Coronary artery (tissue), 2 donors: ENCODE data around the gene MYBBP1A.

Experiments used
- DNase-seq: peaks from one replicate; pipeline ENCODE4 v3.0.0-alpha.2; 2017; ENCODE audit warnings: low spot score
- H3K27ac ChIP-seq, 2 donors: fragments of 200-600 bp; sonication (generic); one replicate each; pipeline ENCODE4 v1.5.1; 2016 to 2019
- H3K4me3 ChIP-seq: fragments of 200-600 bp; sonication (generic); 2 replicates; pipeline ENCODE4 v1.5.1; 2016; ENCODE audit warnings: mild to moderate bottlenecking, moderate library complexity
- CTCF ChIP-seq: fragments of 200-600 bp; sonication (generic); IDR thresholded peaks from one replicate; pipeline ENCODE4 v1.5.1; 2019; ENCODE audit warnings: antibody characterized with exemption

The MYBBP1A gene

GRCh38 chr17:4587195-4587594 lies 32.0 kb upstream of the MYBBP1A start:
- no peak overlapping the region for H3K4me3 ChIP-seq
- H3K27ac ChIP-seq: no peak overlapping the region
- DNase-seq: no peak
- TF ChIP-seq CTCF: no peak

DNA sequence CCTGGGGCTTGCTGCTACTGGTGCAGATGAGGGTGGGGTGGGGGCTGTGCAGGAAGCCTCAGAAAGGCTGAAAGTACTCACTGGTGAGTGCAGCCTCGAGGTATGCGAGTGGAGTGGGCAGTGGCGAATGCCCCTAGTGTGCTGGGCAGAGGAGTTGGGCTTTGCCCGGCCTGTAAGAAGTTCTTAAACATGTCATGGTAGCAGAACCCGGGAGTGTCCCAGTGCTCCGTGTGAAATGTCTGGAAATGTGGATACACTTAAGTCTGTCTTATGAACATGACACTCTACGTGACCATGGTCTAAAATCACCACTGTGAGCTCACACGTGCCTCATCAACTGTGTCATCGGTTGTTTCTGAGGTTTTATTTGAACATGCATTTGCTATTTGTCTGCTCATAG lies 30.9 kb upstream of the MYBBP1A start:
- DNase-seq: no peak
- no peak overlapping the region for H3K4me3 ChIP-seq
- no peak overlapping the region for H3K27ac ChIP-seq
- no peak for TF ChIP-seq CTCF

GRCh38 chr17:4585638-4585994 lies 30.4 kb upstream of the MYBBP1A start:
- no peak for TF ChIP-seq CTCF
- Histone ChIP-seq H3K27ac (no peak overlapping the region), H3K4me3 (no peak overlapping the region)
- no peak for DNase-seq

- Histone ChIP-seq H3K27ac (no peak overlapping the region), H3K4me3 (peak overlapping the region; percentile 67)
- DNase-seq: no peak
- TF ChIP-seq CTCF: no peak
Measured at GRCh38 chr17:4584917-4585637, 29.9 kb upstream of the MYBBP1A start.

DNA sequence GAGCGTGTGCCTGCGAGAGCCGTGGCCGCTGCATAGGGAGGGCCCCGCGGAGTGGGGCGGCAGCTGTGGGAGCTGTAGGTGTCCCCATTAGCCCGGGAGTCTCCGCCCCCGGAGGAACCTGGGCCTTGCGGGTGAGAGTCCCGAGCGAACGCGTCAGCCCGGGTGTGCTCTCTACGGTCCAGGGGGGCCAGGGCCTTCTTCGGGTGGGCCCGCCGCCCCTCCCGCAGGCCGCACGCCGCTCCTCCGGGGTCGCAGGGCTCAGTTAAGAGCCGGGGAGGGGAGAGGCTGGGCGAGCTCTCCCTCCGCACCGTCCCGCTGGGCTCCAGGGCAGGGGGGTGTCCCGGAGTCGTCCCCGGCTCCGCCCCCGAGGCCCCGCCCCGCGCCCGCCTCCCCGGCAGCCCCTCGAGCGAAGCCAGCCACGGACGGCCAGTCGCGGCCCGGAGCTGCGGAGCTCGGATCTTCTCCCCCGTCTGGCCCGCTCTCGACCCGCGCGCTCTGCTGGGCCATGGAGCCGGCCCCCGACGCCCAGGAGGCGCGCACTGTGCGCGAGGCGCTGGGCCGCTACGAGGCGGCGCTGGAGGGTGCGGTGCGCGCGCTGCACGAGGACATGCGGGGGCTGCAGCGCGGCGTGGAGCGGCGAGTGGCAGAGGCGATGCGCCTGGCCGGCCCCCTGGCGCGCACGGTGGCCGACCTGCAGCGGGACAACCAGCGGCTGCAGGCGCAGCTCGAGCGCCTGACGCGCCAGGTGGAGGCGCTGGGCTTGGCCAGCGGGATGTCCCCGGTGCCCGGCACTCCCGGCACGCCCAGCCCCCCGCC lies 29.1 kb upstream of the MYBBP1A start, which contains the start of gene SMTNL2:
TSS of gene SMTNL2 (plus strand) at position 429 of the 816 bp plus-strand sequence. CDS start at position 506, 77 bp downstream.
- no peak for DNase-seq
- TF ChIP-seq CTCF: no peak
- Histone ChIP-seq H3K27ac (no peak within 1 kb of the TSS), H3K4me3 (peak within 1 kb of the TSS; percentile 67)

DNA sequence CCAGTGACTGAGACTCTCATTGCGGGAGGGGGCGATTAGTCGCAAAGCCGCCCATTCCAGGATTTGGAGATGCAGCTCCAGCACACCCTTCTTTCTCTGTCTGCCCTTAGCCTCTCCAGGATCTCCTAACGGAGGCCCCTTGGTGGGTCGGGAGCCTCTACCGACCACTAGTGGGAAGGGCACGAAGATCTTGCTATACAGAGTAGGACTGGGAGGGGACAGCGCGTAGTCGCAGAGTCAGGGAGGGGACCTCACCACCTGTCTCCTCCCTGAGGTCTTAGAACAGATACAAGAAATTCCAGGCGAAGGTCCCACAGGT lies 28.6 kb upstream of the MYBBP1A start:
- Histone ChIP-seq H3K27ac (no peak overlapping the region), H3K4me3 (peak overlapping the region; percentile 67)
- TF ChIP-seq CTCF: no peak
- DNase-seq: no peak

DNA sequence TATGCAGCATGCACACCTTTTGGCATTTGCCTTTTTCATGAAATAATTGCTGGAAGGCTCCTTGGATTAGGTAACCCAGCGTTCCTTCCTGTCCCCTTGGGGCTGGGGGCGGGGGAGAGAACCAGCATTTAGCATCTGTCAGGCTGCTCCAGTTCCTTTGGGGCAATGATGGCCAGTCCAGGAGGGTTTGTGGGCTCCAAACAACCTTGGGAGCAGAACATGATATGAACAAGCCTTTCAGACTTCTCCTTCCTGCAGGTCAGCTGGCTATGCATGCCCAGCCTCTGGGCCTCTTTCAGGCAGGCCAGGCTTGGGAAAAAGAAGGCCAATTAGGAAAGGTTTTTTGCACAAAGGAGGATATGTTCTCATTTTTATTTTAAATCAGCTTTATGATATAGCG lies 28.0 kb upstream of the MYBBP1A start:
- no peak for DNase-seq
- Histone ChIP-seq H3K4me3 (no peak overlapping the region), H3K27ac (no peak overlapping the region)
- TF ChIP-seq CTCF: no peak
